ENCODE measurements around the gene PARD3B.

PARD3B gene

GRCh38 chr2:205055251-205055650, 510.0 kb downstream of the PARD3B start:
- peaks cover 11% of the 10 kb centered on the region for H3K36me3 Mint-ChIP-seq (ENCODE audit: low read depth)

GRCh38 chr2:205056151-205056561, 510.9 kb downstream of the PARD3B start:
- Mint-ChIP-seq H3K27me3 (ENCODE audit: low read depth) (no peaks in the 10 kb centered on the region), H3K4me3 (no peak overlapping the region), H3K9me3 (peaks cover 2% of the 10 kb centered on the region), H3K36me3 (ENCODE audit: low read depth) (peaks cover 11% of the 10 kb centered on the region), H3K4me1 (peaks cover 22% of the 10 kb centered on the region), H3K27ac (no peak overlapping the region)
- TF ChIP-seq, protein P1, sequence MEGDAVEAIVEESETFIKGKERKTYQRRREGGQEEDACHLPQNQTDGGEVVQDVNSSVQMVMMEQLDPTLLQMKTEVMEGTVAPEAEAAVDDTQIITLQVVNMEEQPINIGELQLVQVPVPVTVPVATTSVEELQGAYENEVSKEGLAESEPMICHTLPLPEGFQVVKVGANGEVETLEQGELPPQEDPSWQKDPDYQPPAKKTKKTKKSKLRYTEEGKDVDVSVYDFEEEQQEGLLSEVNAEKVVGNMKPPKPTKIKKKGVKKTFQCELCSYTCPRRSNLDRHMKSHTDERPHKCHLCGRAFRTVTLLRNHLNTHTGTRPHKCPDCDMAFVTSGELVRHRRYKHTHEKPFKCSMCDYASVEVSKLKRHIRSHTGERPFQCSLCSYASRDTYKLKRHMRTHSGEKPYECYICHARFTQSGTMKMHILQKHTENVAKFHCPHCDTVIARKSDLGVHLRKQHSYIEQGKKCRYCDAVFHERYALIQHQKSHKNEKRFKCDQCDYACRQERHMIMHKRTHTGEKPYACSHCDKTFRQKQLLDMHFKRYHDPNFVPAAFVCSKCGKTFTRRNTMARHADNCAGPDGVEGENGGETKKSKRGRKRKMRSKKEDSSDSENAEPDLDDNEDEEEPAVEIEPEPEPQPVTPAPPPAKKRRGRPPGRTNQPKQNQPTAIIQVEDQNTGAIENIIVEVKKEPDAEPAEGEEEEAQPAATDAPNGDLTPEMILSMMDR (IDR thresholded peaks at IDR 0.05; ENCODE audit: unreplicated experiment in 3 of 3) = no peak

More at GRCh38 chr2:205055251-205055650, 510.0 kb downstream of the PARD3B start:
- H3K4me1 Mint-ChIP-seq = peaks cover 22% of the 10 kb centered on the region
- H3K27ac Mint-ChIP-seq = no peak overlapping the region
- TF ChIP-seq, protein P1 (IDR thresholded peaks at IDR 0.05; ENCODE audit: unreplicated experiment in 3 of 3) = no peak
- H3K27me3 Mint-ChIP-seq (ENCODE audit: low read depth) = no peaks in the 10 kb centered on the region
- H3K9me3 Mint-ChIP-seq = peaks cover 2% of the 10 kb centered on the region
- no peak overlapping the region for H3K4me3 Mint-ChIP-seq

DNA sequence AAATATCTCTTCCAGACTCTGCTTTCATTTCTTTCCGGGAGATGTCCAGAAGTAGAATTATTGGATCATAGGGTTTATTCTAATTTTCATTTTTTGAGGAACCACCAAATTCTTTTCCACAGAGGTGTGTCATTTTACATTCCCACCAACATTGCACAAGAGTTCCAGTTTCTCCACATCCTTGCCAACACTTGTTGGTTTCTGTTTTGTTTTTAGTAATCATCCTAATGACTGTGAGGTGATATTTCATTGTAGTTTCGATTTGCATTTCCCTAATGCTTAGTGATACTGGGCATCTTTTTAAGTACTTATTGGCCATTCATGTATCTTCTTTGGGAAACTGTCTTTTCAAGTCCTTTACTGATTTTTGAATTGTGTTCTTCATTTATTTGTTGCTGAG, 513.1 kb downstream of the PARD3B start:
- peaks cover 2% of the 10 kb centered on the region for H3K9me3 Mint-ChIP-seq
- TF ChIP-seq, protein P1 (IDR thresholded peaks at IDR 0.05; ENCODE audit: unreplicated experiment in 3 of 3) = no peak
- H3K27me3 Mint-ChIP-seq (ENCODE audit: low read depth) = no peaks in the 10 kb centered on the region
- H3K36me3 Mint-ChIP-seq (ENCODE audit: low read depth) = peaks cover 11% of the 10 kb centered on the region
- no peak overlapping the region for H3K27ac Mint-ChIP-seq
- peaks cover 22% of the 10 kb centered on the region for H3K4me1 Mint-ChIP-seq
- no peak overlapping the region for H3K4me3 Mint-ChIP-seq

- Mint-ChIP-seq H3K4me1 (peaks cover 8% of the 10 kb centered on the region), H3K4me3 (no peak overlapping the region), H3K36me3 (ENCODE audit: low read depth) (peaks cover 11% of the 10 kb centered on the region), H3K9me3 (peaks cover 2% of the 10 kb centered on the region), H3K27ac (no peak overlapping the region), H3K27me3 (ENCODE audit: low read depth) (no peaks in the 10 kb centered on the region)
- TF ChIP-seq, protein P1 (IDR thresholded peaks at IDR 0.05; ENCODE audit: unreplicated experiment in 3 of 3) = no peak
Measured at GRCh38 chr2:205060269-205060668, 515.0 kb downstream of the PARD3B start.

DNA sequence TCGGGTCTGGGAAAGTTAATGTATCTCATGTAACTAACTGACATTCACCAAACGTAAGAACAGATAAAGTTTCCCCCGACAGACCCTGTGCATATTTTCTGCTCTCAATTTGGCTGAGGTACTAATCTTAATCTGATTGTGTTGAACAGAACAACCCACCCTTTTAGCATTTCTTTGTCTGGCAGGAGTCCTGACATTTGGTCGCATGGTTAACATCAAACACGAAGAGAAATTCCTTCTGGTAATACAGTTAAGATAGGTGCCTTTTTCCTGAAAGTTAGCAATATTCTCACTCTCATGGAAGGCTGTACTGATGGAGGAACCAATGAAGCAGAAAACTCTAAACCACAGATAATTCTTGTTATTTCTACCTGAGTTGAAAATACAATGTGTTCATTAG, 520.8 kb downstream of the PARD3B start:
- Mint-ChIP-seq H3K4me3 (no peak overlapping the region), H3K27me3 (ENCODE audit: low read depth) (no peaks in the 10 kb centered on the region), H3K4me1 (no peaks in the 10 kb centered on the region), H3K9me3 (no peaks in the 10 kb centered on the region), H3K36me3 (ENCODE audit: low read depth) (no peaks in the 10 kb centered on the region), H3K27ac (no peak overlapping the region)
- TF ChIP-seq, protein P1 (IDR thresholded peaks at IDR 0.05; ENCODE audit: unreplicated experiment in 3 of 3) = no peak

DNA sequence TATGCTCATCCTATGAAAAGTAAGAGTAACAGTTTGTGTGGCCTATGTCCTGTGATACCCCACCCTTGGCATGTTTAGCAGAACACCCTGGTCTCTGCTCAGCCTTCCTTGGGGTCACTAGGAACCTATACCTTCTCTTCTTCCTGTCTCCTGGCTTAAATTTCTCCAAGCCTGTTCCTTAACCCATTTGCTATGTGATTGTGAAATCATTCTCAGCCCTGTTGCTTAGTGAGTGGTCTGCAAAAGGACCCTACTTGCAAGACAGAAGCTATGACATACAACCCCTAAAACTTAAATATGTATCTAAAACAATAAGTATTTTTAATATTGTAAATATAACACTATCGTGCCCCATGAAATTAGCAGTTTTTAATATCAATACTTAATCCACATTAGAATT, 524.7 kb downstream of the PARD3B start:
- H3K27ac Mint-ChIP-seq = no peak overlapping the region
- H3K9me3 Mint-ChIP-seq = no peaks in the 10 kb centered on the region
- no peaks in the 10 kb centered on the region for H3K36me3 Mint-ChIP-seq (ENCODE audit: low read depth)
- H3K4me1 Mint-ChIP-seq = no peaks in the 10 kb centered on the region
- TF ChIP-seq, protein P1 (IDR thresholded peaks at IDR 0.05; ENCODE audit: unreplicated experiment in 3 of 3) = no peak
- H3K27me3 Mint-ChIP-seq (ENCODE audit: low read depth) = no peaks in the 10 kb centered on the region
- no peak overlapping the region for H3K4me3 Mint-ChIP-seq

All from nephron (organoid).